Measurements from ENCODE around the gene ELMO1. TPM values are rescaled to one million over a fixed set of nuclear protein-coding genes. Genes with fewer than 3 reads are reported as not detected.

Gene ELMO1
- total RNA-seq, 1 experiment from 2014 or later: not detected

GRCh38 chr7:37007268-37007667, 441.4 kb downstream of the ELMO1 start:
- Histone ChIP-seq H3F3A (ENCODE audit: low read length, unreplicated experiment) (no peaks in the 10 kb centered on the region), H3K79me2 (ENCODE audit: low read length) (no peaks in the 10 kb centered on the region), H3K9me3 (ENCODE audit: low read length) (no peaks in the 10 kb centered on the region), H3K4me2 (ENCODE audit: low read length) (no peak overlapping the region), H2AFZ (ENCODE audit: low read length) (no peak overlapping the region), H4K20me1 (ENCODE audit: low read length) (no peaks in the 10 kb centered on the region), H3K36me3 (ENCODE audit: low read depth, low read length) (no peaks in the 10 kb centered on the region), H3K27me3 (ENCODE audit: low read length) (peaks cover 72% of the 10 kb centered on the region), H3K9me2 (replicated peaks; ENCODE audit: low read length) (no peaks in the 10 kb centered on the region), H3K27ac (ENCODE audit: low read length) (no peak overlapping the region), H3K4me1 (ENCODE audit: insufficient read depth, low read length) (no peaks in the 10 kb centered on the region), H3K9ac (ENCODE audit: low read length) (no peak overlapping the region), H3K4me3 (ENCODE audit: low read length) (no peak overlapping the region)
- intact Hi-C loops (cut with micrococcal nuclease): no loop called here
- no TSS peak for BruUV-seq (replicated peaks)
- ATAC-seq: no peak
- ChIA-PET POLR2A (ENCODE audit: unreplicated experiment) (no interaction called here), CTCF (no interaction called here)
- DNase-seq: no peak
- TF ChIP-seq EZH2 (IDR thresholded peaks at IDR 0.05; ENCODE audit: low read length, unreplicated experiment) (no peak), EZH2phosphoT487 (IDR thresholded peaks at IDR 0.05; ENCODE audit: borderline replicate concordance, low read length) (no peak)
- TF ChIP-seq, protein P1, sequence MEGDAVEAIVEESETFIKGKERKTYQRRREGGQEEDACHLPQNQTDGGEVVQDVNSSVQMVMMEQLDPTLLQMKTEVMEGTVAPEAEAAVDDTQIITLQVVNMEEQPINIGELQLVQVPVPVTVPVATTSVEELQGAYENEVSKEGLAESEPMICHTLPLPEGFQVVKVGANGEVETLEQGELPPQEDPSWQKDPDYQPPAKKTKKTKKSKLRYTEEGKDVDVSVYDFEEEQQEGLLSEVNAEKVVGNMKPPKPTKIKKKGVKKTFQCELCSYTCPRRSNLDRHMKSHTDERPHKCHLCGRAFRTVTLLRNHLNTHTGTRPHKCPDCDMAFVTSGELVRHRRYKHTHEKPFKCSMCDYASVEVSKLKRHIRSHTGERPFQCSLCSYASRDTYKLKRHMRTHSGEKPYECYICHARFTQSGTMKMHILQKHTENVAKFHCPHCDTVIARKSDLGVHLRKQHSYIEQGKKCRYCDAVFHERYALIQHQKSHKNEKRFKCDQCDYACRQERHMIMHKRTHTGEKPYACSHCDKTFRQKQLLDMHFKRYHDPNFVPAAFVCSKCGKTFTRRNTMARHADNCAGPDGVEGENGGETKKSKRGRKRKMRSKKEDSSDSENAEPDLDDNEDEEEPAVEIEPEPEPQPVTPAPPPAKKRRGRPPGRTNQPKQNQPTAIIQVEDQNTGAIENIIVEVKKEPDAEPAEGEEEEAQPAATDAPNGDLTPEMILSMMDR (conservative IDR thresholded peaks at IDR 0.05; ENCODE audit: low read depth, low read length): no peak

DNA sequence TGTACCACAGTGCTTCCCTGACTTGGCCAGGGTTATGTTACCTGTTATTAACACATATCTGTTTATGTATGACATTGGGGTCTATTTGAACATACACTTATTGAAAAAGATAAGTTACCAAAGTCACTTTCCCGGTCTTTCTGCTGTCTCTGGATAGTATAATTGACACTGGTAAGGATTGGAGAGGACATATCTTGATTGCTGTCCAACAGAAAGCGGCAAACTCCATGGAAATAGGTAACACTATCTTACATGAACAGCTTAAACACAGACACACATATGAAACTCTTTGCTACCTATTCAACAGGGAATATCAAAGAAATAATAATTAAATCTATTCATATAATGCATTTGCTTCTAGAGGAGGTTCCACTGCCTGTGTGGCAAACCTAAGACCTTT, 441.9 kb downstream of the ELMO1 start:
- no peak overlapping the region for H2AFZ ChIP-seq (ENCODE audit: low read length)
- POLR2A ChIA-PET (ENCODE audit: unreplicated experiment): no interaction called here
- no peak overlapping the region for H3K27ac ChIP-seq (ENCODE audit: low read length)
- H3F3A ChIP-seq (ENCODE audit: low read length, unreplicated experiment): no peaks in the 10 kb centered on the region
- no peak overlapping the region for H3K9ac ChIP-seq (ENCODE audit: low read length)
- H3K27me3 ChIP-seq (ENCODE audit: low read length): peaks cover 72% of the 10 kb centered on the region
- H3K4me3 ChIP-seq (ENCODE audit: low read length): no peak overlapping the region
- DNase-seq (no peak), ATAC-seq (no peak)
- TF ChIP-seq EZH2phosphoT487 (IDR thresholded peaks at IDR 0.05; ENCODE audit: borderline replicate concordance, low read length) (no peak), EZH2 (IDR thresholded peaks at IDR 0.05; ENCODE audit: low read length, unreplicated experiment) (no peak)
- TF ChIP-seq, protein P1 (conservative IDR thresholded peaks at IDR 0.05; ENCODE audit: low read depth, low read length): no peak
- CTCF ChIA-PET: no interaction called here
- no peaks in the 10 kb centered on the region for H4K20me1 ChIP-seq (ENCODE audit: low read length)
- no TSS peak for BruUV-seq (replicated peaks)
- intact Hi-C loops (cut with micrococcal nuclease): no loop called here
- H3K36me3 ChIP-seq (ENCODE audit: low read depth, low read length): no peaks in the 10 kb centered on the region
- H3K9me2 ChIP-seq (replicated peaks; ENCODE audit: low read length): no peaks in the 10 kb centered on the region
- no peaks in the 10 kb centered on the region for H3K9me3 ChIP-seq (ENCODE audit: low read length)
- H3K4me2 ChIP-seq (ENCODE audit: low read length): no peak overlapping the region
- H3K4me1 ChIP-seq (ENCODE audit: insufficient read depth, low read length): no peaks in the 10 kb centered on the region
- no peaks in the 10 kb centered on the region for H3K79me2 ChIP-seq (ENCODE audit: low read length)

- no peaks in the 10 kb centered on the region for H3K4me1 ChIP-seq (ENCODE audit: insufficient read depth, low read length)
- CTCF ChIA-PET: no interaction called here
Observed at GRCh38 chr7:37000511-37000910, 448.2 kb downstream of the ELMO1 start.

More at GRCh38 chr7:37000511-37000910, 448.2 kb downstream of the ELMO1 start:
- Histone ChIP-seq H3F3A (ENCODE audit: low read length, unreplicated experiment) (no peaks in the 10 kb centered on the region), H3K9me2 (replicated peaks; ENCODE audit: low read length) (no peaks in the 10 kb centered on the region), H3K4me2 (ENCODE audit: low read length) (no peak overlapping the region), H4K20me1 (ENCODE audit: low read length) (no peaks in the 10 kb centered on the region), H3K36me3 (ENCODE audit: low read depth, low read length) (no peaks in the 10 kb centered on the region), H3K9me3 (ENCODE audit: low read length) (no peaks in the 10 kb centered on the region), H2AFZ (ENCODE audit: low read length) (no peak overlapping the region), H3K27me3 (ENCODE audit: low read length) (peaks cover 53% of the 10 kb centered on the region), H3K79me2 (ENCODE audit: low read length) (no peaks in the 10 kb centered on the region), H3K27ac (ENCODE audit: low read length) (no peak overlapping the region), H3K4me3 (ENCODE audit: low read length) (no peak overlapping the region), H3K9ac (ENCODE audit: low read length) (no peak overlapping the region)
- no peak for DNase-seq
- no peak for TF ChIP-seq EZH2phosphoT487 (IDR thresholded peaks at IDR 0.05; ENCODE audit: borderline replicate concordance, low read length)
- TF ChIP-seq, protein P1 (conservative IDR thresholded peaks at IDR 0.05; ENCODE audit: low read depth, low read length): no peak
- TF ChIP-seq EZH2 (IDR thresholded peaks at IDR 0.05; ENCODE audit: low read length, unreplicated experiment): no peak
- intact Hi-C loops (cut with micrococcal nuclease): no loop called here
- no TSS peak for BruUV-seq (replicated peaks)
- POLR2A ChIA-PET (ENCODE audit: unreplicated experiment): no interaction called here
- no peak for ATAC-seq
